NCI-H510A (cell line): Measurements from ENCODE around the gene LRIG2.
A peak's percentile ranks its signal among the peaks of the same experiment; 100 is the strongest.
"Not testable (repeated sequence)": the region's sequence is repeated elsewhere in the genome, so short reads cannot be mapped to it uniquely, and the experiment has no call there.

Experiments
- DNase-seq: peaks from one replicate; lab custom pipeline; 2025; lab: John Stamatoyannopoulos, UW

The LRIG2 gene

DNA sequence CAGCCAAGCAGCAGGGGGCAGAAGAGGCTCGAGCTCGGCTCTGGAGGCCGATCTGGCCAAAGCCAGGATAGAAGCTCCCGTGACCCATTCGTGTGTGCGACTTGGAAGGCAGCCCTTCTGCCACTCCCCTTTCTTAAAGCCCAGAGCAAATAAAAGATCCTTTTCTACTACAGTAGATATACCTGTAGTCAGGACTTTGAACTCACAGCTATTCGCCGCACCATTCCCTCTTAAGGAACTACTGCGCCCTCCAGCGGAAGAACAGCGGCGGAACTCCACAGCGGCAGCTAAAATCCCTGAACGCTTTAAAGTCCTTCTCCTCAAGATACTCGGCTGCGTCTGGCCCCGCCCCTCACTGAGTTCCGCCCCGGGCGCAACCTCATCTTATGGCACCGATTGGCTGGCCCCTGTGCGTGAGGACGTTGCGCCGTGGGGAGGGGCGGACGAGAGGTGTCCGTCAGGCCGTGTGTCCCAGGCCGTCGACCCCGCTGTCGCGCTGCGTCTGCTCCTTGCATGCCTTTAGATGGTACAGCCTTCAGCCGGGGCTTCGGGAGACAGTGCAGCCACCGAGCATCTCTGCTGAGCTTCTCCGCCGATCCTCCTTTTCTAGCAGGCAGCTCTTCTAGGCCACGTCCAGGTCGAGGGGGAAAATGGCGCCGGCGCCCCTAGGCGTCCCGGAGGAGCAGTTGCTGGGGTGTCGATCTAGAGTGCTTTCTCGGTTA is at the start of gene LRIG2:
Gene LRIG2 (plus strand): TSS at position 442 of the 722 bp plus-strand sequence. CDS start 209 bp downstream, at position 651.
- DNase-seq: peak; percentile 91

DNA sequence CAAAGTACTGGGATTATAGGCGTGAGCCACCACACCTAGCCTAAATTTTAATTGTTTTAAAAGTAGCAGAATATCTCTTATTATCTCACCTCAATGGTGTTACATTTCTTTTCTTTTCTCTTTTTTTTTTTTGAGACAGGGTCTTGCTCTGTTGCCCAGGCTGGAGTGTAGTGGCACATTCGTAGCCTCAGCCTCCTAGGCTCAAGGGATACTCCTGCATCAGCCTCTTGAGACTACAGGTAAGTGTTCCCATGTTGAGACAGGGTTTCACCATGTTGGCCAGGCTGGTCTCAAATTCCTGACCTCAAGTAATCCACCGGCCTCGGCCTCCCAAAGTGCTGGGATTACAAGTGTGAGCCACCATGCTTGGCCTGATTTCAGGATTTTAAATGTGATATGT is 49.7 kb upstream of the LRIG2 start:
- DNase-seq: not testable (repeated sequence)

GRCh38 chr1:113027007-113027406 is 46.0 kb upstream of the LRIG2 start:
- no peak for DNase-seq

DNA sequence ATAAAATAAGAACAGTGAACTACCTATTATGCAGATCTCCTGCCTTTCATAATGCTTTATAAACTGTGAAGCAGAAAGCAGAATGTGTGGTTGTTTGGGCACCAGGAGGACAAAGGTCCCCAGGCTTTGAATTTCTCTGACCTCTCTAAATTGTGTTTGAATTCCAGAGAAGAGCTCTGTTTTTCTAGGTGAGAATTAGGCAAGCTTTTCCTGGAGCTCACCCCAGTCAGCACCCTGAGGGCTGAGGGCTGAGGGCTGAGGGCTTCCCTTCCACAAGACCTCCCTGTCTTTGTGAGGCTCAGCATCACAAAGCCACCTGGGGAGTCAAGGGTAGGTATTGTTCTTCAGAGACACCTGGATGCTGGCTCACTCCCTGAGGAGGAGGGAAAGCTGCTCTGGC is 45.5 kb upstream of the LRIG2 start:
- DNase-seq: no peak

GRCh38 chr1:113029822-113030221 is 43.2 kb upstream of the LRIG2 start:
- DNase-seq: no peak

DNA sequence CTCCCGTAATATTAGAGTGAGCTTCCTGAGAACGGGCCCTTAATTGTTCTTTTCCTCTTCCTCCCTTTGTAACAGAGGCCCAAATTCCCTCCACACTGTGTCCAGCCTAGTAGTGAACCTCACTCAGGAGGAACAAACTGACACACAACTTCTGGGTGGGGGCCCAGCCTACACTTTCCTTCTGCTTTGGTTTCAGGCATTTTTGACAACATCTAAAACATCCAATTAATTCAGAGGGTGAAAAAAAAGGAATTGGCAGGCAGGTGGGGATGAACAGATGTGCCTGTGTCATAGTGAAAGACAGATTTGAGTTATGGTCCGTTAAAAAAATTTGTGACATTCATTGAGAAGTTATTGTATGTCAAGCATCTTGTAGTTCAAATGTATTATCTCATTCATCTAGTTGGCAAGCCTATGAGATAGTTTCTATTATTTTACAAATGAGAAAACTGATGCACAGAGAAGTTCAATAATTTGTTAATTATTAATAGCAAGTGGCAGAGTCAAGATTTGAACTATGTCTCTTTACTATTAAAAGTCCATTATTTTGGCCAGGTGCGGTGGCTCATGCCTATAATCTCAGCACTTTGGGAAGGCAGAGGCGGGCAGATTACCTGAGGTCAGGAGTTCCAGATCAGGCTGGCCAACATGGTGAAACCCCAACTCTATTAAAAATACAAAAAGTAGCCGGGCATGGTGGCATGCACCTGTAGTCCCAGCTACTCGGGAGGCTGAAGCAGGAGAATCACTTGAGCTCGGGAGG is 41.6 kb upstream of the LRIG2 start:
- no peak for DNase-seq

DNA sequence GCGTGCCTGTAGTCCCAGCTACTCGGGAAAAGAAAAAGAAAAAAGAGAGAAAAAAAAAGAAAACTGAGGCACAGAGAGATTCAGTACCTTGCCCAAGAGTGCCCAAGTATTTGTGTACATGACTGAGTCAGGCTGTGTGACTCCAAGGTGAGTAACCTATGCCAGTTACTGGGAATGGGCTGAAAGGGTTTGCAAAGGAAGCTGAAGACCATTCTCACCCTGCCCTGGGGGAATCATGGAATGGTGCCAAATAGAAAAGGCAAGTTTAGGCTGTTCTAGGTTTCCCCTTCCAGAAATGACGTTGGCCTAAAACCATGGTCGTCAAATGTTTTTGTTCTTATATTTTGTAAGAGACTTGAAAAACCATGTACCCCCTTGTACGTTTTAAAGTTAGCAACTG is 37.9 kb upstream of the LRIG2 start:
- DNase-seq: no peak

DNA sequence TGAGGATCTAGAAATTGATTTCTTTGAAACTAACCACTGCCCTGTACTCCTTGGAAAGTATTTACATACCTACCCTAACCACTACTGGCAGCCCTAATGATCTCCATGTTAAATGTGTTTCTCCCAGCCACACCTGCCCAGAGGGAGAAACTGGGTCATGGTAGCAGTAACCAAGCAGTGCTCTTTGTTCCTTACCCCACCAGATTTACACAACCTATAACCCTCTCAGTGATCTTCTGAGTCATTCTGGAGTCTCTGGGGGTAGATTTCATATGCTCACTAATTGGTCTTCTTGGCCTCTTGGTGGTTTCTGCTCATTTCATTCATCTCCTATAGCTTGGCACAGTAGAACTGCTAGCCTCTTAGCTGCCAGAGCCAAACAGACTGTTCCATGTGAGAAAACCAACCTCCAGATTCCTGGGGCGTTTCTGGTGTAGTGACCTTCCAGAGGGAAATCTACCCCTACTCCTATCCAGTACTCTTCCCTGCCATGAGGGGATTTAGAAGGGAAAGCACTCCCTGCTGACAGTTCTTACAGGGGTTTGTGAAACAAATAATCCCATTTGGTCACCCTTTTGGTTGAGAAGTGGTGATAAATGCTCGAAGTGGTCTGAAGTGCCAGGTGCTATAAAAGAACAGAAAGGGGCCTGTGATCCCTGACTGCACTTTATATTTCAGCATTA is 36.2 kb upstream of the LRIG2 start:
- DNase-seq: no peak

DNA sequence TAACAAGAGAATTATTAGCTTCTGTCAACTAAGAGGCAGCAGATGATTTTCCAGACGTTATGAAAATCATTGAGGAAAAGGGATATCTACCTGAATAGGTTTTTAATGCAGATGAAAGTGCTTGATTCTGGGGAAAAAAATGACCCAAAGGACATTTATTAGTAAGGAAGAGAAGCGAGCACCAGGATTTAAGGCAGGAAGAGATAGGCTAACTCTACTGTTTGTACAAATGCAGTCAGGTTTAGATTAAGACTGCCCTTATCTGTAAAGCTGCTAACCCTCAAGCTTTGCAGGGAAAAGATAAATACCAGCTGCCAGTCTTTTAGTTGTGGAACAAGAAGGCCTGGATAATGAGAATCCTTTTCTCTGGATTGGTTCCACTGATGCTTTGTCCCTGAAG is 33.0 kb upstream of the LRIG2 start:
- no peak for DNase-seq

DNA sequence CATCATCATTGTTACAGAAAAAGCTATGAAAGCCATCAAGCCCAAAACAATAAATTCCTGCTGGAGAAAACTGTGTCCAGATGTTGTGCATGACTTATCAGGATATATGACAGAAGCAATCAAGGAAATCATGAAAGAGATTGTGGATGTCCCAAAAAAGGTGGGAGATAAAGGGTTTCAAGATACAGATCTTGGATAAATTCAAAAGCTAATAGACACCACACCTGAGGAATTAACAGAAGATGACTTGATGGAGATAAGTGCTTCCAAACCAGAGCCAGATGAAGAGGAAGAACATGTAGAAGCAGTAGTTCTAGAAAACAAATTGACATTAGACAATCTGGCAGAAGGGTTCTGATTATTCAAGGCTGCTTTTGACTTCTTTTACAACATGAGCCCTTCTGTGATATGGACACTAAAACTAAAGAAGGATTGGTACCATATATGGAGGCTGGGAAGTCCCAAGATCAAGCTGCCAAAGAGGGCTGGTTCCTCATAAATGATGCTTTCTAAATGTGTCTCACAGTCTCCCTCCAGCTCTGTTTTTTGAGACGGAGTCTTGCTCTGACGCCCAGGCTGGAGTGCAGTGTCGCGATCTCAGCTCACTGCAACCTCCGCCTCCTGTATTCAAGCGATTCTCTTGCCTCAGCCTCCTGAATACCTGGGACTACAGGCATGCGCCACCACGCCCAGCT is 32.1 kb upstream of the LRIG2 start:
- no peak for DNase-seq

DNA sequence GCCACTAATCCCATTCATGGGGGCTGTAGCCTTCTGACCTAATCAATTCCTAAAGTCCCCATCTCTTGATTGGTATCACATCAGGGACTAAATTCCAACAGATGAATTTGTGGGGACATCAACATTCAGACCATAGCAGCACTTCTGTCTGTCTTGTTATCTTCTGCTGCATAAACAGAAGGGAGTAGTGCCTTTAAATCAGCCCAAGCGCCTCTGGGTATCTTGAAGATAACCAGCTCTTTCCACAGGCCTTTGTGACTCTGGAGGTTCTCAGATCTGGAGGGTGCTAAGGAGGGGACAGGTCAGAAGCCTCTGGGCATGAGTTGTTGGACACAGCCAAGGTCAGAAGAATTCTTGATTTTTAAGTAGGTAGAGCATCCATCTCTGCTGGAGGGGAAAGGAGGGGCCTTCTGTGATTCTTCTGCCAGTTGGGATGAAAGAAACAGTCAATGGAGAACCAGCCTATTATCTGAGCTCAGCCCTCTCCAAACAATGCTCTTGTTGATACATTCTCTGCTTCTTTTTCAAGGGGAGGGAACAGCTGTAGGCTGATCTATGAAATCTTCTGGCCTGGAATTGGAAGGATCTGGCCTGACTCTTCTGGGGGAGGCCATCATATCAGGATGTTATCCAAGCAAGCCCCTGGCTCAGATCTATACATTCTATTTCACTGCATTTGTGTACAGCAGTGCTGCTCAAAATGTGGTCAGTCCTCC is 31.3 kb upstream of the LRIG2 start:
- DNase-seq: no peak

DNA sequence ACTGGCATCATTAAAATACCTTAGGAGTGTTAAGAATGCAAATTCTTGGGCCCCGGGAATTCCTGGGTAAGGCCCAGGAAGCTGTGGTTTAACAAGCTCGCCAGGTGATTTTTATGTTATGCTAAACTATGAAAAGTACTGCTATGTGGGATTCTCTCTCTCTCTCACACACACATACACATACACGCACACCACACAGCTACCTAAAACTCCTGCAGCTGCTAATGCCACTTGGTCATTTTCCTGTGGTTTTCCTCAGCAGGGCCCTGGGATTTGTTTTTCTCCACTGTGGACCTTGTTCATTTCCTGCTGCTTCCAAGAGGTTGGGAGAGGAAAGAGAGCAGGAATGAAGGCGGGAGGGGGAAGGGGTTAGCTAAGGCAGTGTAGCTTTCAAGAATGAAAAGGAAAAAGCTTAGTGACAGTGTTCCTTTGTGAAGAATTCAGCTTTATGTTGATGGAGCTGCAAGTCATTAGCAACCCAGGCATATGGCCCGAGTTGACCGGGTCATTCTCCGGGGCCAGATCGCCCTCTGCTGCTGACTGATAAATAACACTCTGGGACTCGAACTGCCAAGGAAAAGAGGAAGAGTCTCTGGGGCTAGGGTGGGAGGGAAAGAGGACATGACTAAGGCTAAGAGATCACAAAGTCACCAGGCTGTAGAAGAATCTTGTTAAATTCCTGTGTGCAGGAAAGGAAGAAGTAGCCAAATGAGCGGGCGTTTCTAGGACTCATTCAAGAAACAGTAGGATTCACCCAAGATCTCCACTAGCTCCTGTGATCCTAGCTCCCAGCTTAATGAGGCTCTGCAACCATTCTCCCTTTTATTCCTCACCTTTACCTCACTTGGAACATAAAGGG is 30.5 kb upstream of the LRIG2 start:
- no peak for DNase-seq

- DNase-seq: not testable (repeated sequence)
These were observed 29.9 kb upstream of the LRIG2 start for GRCh38 chr1:113043144-113043488.

DNA sequence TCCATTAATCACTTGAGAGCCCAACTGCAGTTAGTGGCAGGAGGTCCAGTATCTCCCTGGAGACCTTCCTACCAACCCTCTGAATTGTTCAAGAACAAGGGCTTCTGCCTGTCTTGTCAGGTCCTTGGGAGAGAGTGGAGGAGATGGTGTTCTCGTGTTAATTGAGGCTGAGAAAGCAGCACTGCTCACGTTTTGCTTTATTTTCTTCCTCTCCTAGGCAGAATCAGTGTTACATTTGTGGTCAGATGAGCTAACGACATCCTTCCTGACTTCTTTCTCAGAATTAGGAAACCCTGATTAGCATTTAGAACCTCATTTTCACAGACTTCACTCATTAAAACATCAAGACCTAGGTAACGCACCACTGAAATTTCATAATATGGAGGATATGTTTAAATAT is 26.4 kb upstream of the LRIG2 start:
- DNase-seq: no peak

DNA sequence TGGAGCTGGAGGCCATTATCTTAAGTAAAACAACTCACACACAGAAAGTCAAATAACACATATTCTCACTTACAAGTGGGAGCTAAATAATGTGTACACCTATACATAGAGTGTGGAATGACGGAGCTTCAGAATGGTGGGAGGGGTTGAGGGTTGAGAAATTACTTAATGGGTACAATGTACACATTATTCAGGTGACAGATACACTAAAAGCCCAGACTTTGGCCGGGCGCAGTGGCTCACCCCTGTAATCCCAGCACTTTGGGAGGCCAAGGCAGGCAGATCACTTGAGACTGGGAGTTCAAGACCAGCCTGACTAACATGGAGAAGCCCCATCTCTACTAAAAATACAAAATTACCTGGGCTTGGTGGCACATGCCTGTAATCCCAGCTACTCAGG is 24.9 kb upstream of the LRIG2 start:
- DNase-seq: no peak

- no peak for DNase-seq
These were observed 19.5 kb upstream of the LRIG2 start for GRCh38 chr1:113053344-113054126.

GRCh38 chr1:113055570-113055969 is 17.4 kb upstream of the LRIG2 start:
- no peak for DNase-seq

DNA sequence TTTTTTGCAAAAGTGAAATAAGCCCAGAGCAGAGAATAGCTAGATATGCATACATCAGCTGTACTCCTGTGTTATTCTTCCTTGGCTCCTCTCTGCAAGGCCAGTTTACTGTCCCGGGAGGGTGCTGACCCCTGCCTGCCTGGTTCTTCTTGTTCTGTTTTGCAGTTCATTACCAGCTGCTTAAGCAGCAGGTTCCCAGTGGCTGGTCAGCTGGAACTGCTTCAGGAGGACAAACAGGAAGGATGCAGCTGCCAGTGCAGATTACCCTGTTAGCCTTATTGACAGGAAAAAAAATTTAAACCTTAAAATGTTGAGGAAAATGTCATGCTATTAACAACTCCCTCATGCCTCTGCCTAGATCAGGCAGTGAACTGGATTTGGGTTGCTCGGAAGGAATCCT is 16.0 kb upstream of the LRIG2 start:
- no peak for DNase-seq

DNA sequence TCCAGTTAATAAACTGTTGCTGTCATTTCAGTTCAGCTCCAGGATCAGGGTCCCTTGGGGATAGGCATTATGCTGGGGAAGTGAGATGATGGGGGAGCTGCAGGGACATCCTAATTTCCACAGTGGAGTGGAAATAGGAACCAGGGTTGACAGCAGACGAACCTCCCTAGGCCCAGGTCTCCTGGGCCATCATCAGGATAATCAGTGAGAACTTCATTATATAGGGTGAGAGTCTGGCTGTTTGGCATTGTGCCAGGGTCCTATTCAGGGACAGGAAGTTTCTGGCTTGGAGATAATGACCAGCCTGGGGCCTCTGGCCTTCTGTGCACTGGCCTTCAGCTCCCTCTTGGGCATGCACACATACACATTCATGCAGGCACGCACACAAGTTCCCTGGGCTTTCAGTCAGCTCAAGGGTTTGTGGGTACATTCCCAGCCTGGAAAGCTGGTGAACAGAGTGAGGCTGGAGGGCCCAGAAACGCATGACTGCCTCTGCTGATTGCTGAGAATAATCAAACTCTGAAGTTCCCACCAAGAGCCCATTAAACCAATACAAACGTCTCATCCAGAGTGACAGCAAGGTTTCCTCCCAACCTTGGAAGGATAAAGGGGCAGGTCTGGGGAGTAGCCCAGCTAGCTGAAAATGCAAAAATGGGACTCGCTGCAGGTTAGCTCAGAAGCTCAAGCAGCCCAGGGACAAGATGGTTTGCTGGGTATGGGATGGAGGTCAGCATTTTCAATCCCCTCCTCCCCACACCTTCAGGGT is 13.9 kb upstream of the LRIG2 start:
- no peak for DNase-seq
